GM18505 (cell line): ENCODE results near the gene LDLRAD4.

Source experiments
- ATAC-seq: cut with Tn5 transposase; IDR thresholded peaks from one replicate; pipeline ENCODE4 v1.9.1; 2021; ENCODE audit not compliant: unreplicated experiment
- POLR2A ChIP-seq: IDR thresholded peaks from 4 replicates; pipeline ENCODE4 v1.6.1; 2011; ENCODE audit warnings: borderline replicate concordance; ENCODE audit not compliant: insufficient read depth, insufficient read length; ENCODE audit errors: extremely low read depth

LDLRAD4 gene

DNA sequence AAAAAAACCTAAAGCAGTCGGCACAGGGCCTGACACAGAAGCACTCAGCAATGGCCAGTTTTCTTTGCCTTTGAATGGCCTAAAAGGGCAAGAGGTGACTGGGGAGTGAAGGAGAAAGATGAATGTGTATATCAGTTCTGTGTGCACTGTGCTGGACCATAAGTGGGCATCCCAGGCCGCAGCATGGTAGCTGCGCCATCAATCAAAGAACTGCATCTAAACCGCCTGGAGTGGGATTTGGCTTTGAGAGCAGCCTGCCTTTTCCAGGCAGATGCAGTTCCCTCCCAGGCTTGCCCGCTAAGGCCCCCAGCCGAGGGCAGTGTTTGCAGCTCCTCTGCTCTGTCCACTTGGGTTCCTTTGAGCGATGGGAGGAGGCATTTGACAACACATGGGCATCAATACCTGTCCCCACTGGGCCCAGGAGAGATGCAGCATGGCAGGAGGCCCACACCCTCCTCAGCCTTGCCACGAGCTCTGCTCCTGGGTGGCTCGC, 363.7 kb downstream of the LDLRAD4 start:
- ATAC-seq: no peak
- TF ChIP-seq POLR2A: no peak

DNA sequence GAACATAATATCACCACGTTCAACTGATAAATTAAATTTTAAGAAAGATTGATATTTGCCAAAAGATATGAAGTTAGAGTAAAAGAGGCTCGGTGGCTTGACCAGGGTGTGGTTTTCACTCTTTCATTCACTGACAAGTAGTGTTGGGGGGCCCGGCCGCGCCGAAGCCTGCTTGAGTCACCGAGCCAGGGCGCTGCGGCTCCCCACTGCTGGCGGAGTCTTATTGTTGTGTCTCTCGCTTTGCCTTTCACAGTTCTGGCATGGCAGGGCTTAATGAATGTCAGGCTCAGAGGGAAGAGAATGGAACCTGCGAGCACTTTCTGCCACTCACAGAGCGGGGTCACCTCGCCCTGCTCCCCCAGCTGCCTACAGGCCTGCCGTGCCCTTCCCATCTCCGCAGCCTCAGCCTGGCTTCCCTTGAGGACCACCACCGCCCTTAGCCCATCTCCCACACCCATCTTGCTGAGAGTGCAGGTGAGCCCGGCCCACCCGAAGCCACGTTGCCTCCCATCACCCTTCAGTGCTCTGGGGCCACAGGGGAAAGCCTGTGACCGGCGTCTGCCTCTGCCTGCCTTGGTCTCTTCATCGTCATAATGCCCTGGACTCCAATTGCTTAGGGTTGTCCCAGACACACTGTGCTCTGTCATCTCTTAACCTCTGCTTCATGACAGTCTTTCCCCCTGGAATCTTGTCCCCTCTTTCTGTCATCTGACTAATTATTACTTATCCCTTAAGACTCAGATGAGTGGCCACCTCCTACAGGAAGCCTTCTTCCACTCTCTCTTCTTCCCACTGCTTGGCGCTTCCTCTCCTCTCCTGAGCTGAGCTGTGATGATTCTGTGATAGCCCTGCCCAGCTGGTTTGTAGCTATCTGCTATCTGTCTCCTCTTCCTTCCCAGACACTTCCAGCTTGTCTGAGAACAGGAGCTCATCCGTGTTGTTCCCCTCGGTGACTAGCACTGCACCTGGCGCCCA, 365.3 kb downstream of the LDLRAD4 start:
- TF ChIP-seq POLR2A: no peak
- no peak for ATAC-seq

DNA sequence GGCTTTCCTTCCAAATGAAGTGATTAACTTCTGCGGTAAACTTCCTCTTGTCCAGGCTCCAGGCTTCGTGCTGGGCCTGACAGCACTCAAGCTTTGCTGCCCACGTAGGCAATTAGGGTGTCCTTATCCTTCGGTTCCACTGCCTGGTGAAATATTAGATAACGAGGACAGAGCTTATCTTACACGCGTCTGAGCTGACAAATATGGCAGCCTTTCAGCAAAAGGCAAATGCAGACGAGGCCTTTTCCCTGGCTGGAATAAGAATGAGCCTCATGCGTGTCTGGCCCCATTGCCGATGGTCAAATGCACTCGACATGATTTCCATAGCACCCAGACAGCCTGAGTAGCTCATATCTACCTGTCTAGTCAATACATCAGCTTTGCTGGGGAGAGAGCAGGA, 366.3 kb downstream of the LDLRAD4 start:
- no peak for ATAC-seq
- no peak for TF ChIP-seq POLR2A

DNA sequence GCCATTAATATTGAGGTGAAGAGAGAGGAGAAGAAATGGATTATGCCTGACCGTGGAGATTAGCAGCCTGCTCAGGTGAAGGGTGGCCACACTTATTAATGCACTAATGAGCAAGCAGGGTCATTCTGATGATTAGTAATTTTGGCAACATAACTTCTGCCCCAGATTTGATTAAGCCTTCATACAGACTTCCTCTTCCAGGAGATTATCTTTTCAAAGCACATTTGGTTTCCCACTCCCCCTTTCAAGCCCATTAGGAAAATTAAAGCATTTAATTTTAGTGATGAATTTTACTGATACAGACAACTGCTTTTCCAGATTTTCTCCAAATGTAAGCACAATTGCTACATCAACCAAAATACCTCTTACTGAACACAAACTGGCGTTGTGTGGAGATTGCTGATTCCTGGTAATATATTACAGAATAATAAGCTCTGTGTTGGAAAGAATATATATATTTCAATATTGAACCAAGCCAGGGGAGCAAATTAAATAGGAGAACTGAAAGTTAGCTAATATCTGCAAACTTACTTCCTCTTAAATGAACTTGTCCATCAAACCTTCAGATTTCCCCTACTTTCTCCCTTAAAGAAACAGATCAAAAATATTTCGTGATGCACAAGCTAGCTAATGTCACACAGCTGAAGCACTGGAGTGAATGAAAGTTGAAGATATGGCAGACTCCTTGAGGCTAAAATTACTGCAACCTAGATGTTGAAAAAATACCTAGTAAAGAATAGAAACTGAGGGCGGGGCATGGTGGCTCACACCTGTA, 367.0 kb downstream of the LDLRAD4 start:
- no peak for ATAC-seq
- no peak for TF ChIP-seq POLR2A

DNA sequence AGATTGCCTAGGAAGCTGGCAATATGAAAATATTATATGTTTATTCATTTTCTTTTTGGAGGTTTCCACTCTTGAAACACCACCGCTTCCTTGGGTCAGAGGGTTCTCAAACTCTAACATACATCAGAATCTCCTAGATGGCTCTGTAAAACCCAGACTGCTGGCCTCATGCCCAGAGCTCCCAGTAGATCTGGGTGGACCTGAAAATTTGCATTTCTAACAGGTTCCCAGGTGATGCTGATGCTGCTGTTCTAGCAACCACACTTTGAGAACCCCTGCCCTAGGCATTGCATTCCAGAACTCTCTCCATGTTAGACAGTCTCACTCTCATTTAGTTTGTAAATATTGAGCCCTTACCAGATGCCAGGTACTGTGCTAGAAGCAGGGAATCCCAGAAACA, 368.4 kb downstream of the LDLRAD4 start:
- no peak for TF ChIP-seq POLR2A
- no peak for ATAC-seq

DNA sequence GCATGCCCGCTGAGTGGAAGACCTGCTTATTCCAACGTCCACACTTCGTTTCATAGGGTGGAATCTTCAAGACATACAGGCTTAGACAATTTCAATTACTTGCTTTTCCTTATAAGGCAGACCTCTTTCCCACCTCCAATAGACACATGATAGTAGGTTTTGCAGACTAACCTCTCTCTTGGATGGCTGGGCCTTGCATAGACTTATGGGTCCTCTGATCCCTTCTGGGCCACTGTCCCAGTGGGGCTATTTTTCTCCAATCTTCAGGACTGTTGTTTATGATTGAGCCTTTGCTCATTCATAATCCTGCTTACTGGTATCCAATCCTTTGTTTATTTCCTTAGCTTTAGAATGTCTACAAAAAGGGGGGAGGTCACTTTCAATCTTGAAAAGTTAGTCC, 368.9 kb downstream of the LDLRAD4 start:
- ATAC-seq: no peak
- TF ChIP-seq POLR2A: no peak

DNA sequence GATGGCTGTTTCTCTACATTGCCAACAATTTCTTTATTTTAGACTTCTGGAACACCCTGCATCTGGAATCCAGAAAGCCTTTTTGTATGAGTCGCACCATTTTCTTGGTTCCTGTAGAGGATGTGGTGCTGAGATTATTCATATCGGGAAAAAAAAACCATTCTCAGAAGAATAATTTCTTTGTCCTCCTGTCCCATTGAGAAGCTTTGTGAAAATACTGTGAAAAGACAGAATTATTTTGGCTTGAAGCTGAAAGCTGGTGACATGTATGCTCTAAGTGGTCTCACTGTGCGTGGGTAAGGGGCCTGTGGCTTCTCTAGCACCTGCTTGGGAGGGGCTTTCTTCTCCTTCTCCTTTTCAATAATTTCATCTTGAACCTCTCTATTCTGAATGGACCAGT, 369.4 kb downstream of the LDLRAD4 start:
- TF ChIP-seq POLR2A: no peak
- no peak for ATAC-seq

DNA sequence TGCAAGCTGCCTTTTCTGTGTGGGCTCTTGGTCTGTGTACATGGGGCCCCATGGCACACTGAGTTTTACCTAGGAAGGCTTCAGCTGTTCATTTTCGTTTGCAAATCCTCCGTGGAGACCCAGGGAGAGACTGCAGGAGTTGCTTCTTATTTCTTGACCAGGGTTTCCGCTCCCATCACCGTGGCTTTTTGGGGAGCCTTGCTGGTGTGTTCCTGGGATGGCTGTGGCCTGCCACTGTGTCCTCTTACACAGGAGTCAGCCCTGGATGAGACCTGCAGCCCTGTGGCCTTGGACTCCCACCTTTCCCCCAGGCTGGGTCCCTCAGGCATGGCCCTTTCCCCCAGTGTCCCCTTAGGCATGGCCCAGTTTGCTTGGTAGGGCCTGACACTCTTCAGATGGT, 370.8 kb downstream of the LDLRAD4 start:
- no peak for TF ChIP-seq POLR2A

DNA sequence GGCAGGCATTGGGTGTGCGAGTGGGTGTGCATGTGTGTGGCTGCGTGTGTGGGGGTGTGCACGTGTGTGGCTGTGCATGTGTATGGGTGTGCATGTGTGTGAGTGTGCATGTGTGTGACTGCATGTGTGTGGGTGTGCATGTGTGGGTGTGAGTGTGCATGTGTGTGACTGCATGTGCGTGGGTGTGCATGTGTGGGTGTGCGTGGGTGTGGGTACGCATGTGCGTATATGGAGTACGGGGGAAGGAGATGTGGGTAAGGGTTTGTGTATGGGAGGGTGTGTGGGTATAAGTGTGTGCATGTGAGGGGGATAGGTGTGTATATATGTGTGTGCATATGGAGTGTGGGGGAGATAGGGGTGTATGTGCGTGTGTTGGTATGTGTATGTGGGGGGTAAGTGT, 371.4 kb downstream of the LDLRAD4 start:
- no peak for TF ChIP-seq POLR2A
- no peak for ATAC-seq

More for the DNA sequence above, 370.8 kb downstream of the LDLRAD4 start:
- no peak for ATAC-seq

DNA sequence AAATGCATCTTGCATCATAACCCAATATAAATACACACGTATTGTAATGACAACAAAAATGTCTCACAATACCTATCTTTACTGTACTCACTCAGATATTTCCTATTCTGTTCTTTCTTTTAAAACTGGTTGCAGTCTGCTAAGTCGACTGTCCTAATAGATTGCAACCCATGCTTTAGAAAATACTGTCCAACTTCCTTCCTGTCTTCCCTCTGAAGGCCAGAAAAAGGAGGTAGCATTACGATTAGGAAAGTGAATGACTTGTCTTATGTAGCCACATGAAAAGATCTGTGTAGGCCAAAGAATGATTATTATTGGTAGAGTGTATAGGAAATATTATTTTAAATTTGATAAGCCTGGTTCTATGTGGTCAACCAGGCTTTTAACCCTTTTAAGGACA, 373.7 kb downstream of the LDLRAD4 start:
- no peak for TF ChIP-seq POLR2A
- ATAC-seq: no peak

DNA sequence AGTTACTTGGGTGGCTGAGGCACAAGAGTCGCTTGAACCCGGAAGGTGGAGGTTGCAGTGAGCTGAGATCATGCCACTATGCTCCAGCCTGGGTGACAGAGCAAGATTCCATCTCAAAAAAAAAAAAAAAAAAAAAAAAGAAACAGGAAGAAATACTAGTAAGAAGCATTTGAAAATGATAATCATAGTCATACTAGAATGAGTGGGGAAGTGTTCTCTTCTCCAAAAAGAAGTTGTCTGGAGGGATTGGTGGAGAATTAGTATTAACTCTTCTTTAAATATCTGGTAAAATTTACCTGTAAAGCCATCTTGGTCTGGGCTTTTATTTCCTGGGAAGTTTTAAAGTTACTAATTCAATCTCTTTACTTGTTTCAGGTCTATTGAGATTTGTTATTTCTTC, 376.0 kb downstream of the LDLRAD4 start:
- TF ChIP-seq POLR2A: no peak

DNA sequence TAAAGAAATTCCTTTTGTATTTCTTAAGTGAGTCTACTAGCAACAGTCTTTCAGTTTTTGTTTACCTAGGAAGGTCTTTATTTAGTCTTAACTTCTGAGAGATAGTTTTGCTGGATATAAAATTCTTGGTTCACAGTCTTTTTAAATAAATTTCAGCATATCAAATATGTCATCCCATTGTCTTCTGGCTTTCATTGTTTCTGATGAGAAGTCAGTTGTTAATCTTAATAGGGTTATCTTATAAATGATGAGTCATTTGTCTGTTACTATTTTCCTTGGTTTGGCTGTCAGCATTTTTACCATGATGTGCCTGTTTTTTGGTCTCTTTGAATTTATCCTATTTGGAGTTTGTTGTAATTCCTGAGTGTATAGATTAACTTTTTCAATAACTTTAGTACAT, 378.5 kb downstream of the LDLRAD4 start:
- ATAC-seq: no peak
- TF ChIP-seq POLR2A: no peak

More for the DNA sequence above, 376.0 kb downstream of the LDLRAD4 start:
- ATAC-seq: no peak

DNA sequence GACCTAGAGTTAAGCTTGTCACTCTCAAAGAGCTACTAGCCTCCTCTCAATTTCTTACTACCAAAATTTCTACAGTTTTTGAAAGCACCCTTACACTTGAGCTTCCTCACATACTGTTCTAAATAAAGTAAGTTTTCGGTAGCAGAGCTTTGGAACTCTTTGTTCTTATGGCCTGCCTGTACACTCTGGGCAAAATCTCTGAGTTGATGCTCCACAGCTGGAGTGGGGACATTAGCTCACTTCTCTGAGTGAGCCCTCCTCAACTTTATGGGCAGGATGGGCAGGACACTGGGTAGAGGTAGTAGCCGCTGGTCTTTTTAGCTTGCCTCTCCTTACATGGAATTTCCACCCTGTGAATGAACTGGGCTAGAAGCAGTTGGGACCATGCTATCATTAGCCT, 380.0 kb downstream of the LDLRAD4 start:
- no peak for ATAC-seq
- TF ChIP-seq POLR2A: no peak
